Calu3 (cell line): ENCODE data around the gene AADAT. TPM values are rescaled to one million over a fixed set of nuclear protein-coding genes. Genes with fewer than 3 reads are reported as not detected.

ENCODE experiments used
- BruUV-seq: library from RNA; stranded (reverse); fragments of 400-500 nt; replicated peaks from 2 replicates; lab custom pipeline; 2021; lab: Mats Ljungman, UMichigan
- CTCF ChIA-PET: fragments of 300-600 bp; sonication (Branson Sonifier 250); formaldehyde crosslinking; loops from one replicate; lab custom pipeline; 2022; ENCODE audit warnings: antibody characterized with exemption; lab: Charles Lee
- DNase-seq: peaks from one replicate; pipeline ENCODE4 v3.0.0; 2022
- H3K27ac Mint-ChIP-seq: one replicate; pipeline ENCODE4 v1.8.0; 2022; ENCODE audit warnings: mixed read lengths; ENCODE audit not compliant: unreplicated experiment
- H3K27me3 Mint-ChIP-seq: one replicate; pipeline ENCODE4 v1.8.0; 2022; ENCODE audit warnings: mixed read lengths; ENCODE audit not compliant: unreplicated experiment
- H3K36me3 Mint-ChIP-seq: one replicate; pipeline ENCODE4 v1.8.0; 2022; ENCODE audit warnings: mild to moderate bottlenecking, moderate library complexity, mixed read lengths; ENCODE audit not compliant: insufficient read depth, unreplicated experiment
- H3K4me1 Mint-ChIP-seq: one replicate; pipeline ENCODE4 v1.8.0; 2022; ENCODE audit warnings: mild to moderate bottlenecking, low read depth, mixed read lengths; ENCODE audit not compliant: unreplicated experiment
- H3K4me3 Mint-ChIP-seq: one replicate; pipeline ENCODE4 v1.8.0; 2022; ENCODE audit warnings: mild to moderate bottlenecking, low read depth, moderate library complexity, mixed read lengths; ENCODE audit not compliant: unreplicated experiment
- H3K9me3 Mint-ChIP-seq: one replicate; pipeline ENCODE4 v1.8.0; 2022; ENCODE audit warnings: low read depth, mixed read lengths; ENCODE audit not compliant: unreplicated experiment
- CTCF ChIP-seq: fragments of 200-600 bp; IDR thresholded peaks from one replicate; pipeline ENCODE4 v1.8.0; 2022; ENCODE audit warnings: antibody characterized with exemption; ENCODE audit not compliant: unreplicated experiment
- intact Hi-C: fragments of 100-400 bp; cut with micrococcal nuclease; formaldehyde crosslinking; loops from one replicate; pipeline ENCODE4 v1.10.0; 2022; ENCODE audit not compliant: unreplicated experiment
- total RNA-seq: library from RNA; stranded (reverse); gene quantifications from 2 replicates; pipeline ENCODE4 v1.2.3, GENCODE V29; 2022

Gene AADAT
- total RNA-seq, 1 experiment from 2014 or later = 13.8 TPM

GRCh38 chr4:170089274-170089667, 485 bp downstream of the AADAT start:
- intact Hi-C loops = no loop called here
- H3K27me3 Mint-ChIP-seq = no peaks in the 10 kb centered on the region
- H3K36me3 Mint-ChIP-seq = peaks cover 25% of the 10 kb centered on the region
- BruUV-seq = no TSS peak
- H3K4me3 Mint-ChIP-seq = peak overlapping the region; percentile 90
- peak overlapping the region; percentile 56 for H3K27ac Mint-ChIP-seq
- CTCF ChIA-PET = no interaction called here
- peak; percentile 21 for DNase-seq
- no peaks in the 10 kb centered on the region for H3K9me3 Mint-ChIP-seq
- H3K4me1 Mint-ChIP-seq = peaks cover 10% of the 10 kb centered on the region
- TF ChIP-seq CTCF = no peak

- intact Hi-C loops = no loop called here
- Mint-ChIP-seq H3K27me3 (no peaks in the 10 kb centered on the region), H3K9me3 (no peaks in the 10 kb centered on the region), H3K27ac (peak overlapping the region; percentile 56), H3K4me1 (peaks cover 10% of the 10 kb centered on the region), H3K36me3 (peaks cover 25% of the 10 kb centered on the region), H3K4me3 (peak overlapping the region; percentile 90)
- no peak for DNase-seq
- TSS peak; percentile 30 for BruUV-seq
- no peak for TF ChIP-seq CTCF
- CTCF ChIA-PET = no interaction called here
Observed at GRCh38 chr4:170088716-170089115, 1.0 kb downstream of the AADAT start.

- H3K27ac Mint-ChIP-seq = no peak overlapping the region
- no TSS peak for BruUV-seq
- CTCF ChIA-PET = no interaction called here
- intact Hi-C loops = no loop called here
- H3K36me3 Mint-ChIP-seq = peaks cover 25% of the 10 kb centered on the region
- no peaks in the 10 kb centered on the region for H3K27me3 Mint-ChIP-seq
- DNase-seq = no peak
- H3K4me1 Mint-ChIP-seq = peaks cover 10% of the 10 kb centered on the region
- no peaks in the 10 kb centered on the region for H3K9me3 Mint-ChIP-seq
- H3K4me3 Mint-ChIP-seq = no peak overlapping the region
- no peak for TF ChIP-seq CTCF
Observed at GRCh38 chr4:170087163-170087700, 2.5 kb downstream of the AADAT start.

GRCh38 chr4:170083541-170083940, 6.2 kb downstream of the AADAT start:
- CTCF ChIA-PET = no interaction called here
- no peak for DNase-seq
- H3K27me3 Mint-ChIP-seq = no peaks in the 10 kb centered on the region
- peaks cover under 1% of the 10 kb centered on the region for H3K4me1 Mint-ChIP-seq
- intact Hi-C loops = no loop called here
- no peak overlapping the region for H3K27ac Mint-ChIP-seq
- no peak overlapping the region for H3K4me3 Mint-ChIP-seq
- H3K9me3 Mint-ChIP-seq = no peaks in the 10 kb centered on the region
- no peak for TF ChIP-seq CTCF
- BruUV-seq = no TSS peak
- peaks cover 10% of the 10 kb centered on the region for H3K36me3 Mint-ChIP-seq
